B cell (primary cell): Measurements from ENCODE around the gene MRPL33. TPM values are rescaled to one million over a fixed set of nuclear protein-coding genes. Genes with fewer than 3 reads are reported as not detected.

Experiments used
- ATAC-seq: fragments of 200-7000 bp; cut with Tn5 transposase; one replicate; pipeline ENCODE4 v1.10.0; 2021; ENCODE audit warnings: low read depth, mild to moderate bottlenecking, moderate number of reproducible peaks, moderate library complexity
- CTCF ChIA-PET: fragments of 350-600 bp; sonication (Branson Sonifier 250); formaldehyde crosslinking; loops from one replicate; lab custom pipeline; 2021; ENCODE audit warnings: antibody characterized with exemption, inconsistent platforms; lab: Charles Lee
- POLR2A ChIA-PET: fragments of 350-600 bp; sonication (Branson Sonifier 250); formaldehyde crosslinking; loops from one replicate; lab custom pipeline; 2021; ENCODE audit warnings: antibody characterized with exemption; lab: Charles Lee
- DNase-seq: peaks from one replicate; pipeline ENCODE4 v3.0.0; 2013
- H2AFZ ChIP-seq: 2 replicates; pipeline ENCODE4 v1.6.1; 2012; ENCODE audit warnings: mild to moderate bottlenecking, low read depth, low read length; ENCODE audit not compliant: insufficient read depth, poor library complexity, severe bottlenecking
- H3K27ac ChIP-seq, 2 donors: 1 replicate in 1 of 2; 2 replicates in 1 of 2; pipeline ENCODE4 v1.5.1; 2012 to 2013; ENCODE audit warnings: low read length in 2 of 2, mild to moderate bottlenecking in 2 of 2, moderate library complexity in 1 of 2
- H3K27me3 ChIP-seq, 4 experiments: fragments of 200-600 bp in 1 of 4; sonication (generic) in 1 of 4; replicated peaks in 1 of 4; 1 replicate in 2 of 4; 2 replicates in 2 of 4; pipeline versions ENCODE4 v1.6.1 to v1.7.0; 2013 to 2016; ENCODE audit warnings: low read length in 3 of 4, mild to moderate bottlenecking in 2 of 4, mixed read lengths in 1 of 4, moderate library complexity in 1 of 4; ENCODE audit not compliant: insufficient read depth in 4 of 4, control insufficient read depth in 3 of 4; ENCODE audit errors: control extremely low read depth in 1 of 4
- H3K36me3 ChIP-seq, 2 experiments: replicated peaks in 1 of 2; 1 replicate in 1 of 2; 2 replicates in 1 of 2; pipeline versions ENCODE4 v1.6.1 to v1.7.1; 2013; ENCODE audit warnings: low read length in 1 of 2; ENCODE audit not compliant: insufficient read depth in 2 of 2, control insufficient read depth in 1 of 2; ENCODE audit errors: control extremely low read depth in 1 of 2, extremely low read depth in 1 of 2
- H3K4me1 ChIP-seq, 2 donors: fragments of 200-600 bp in 1 of 2; sonication (generic) in 1 of 2; 1 replicate in 1 of 2; 2 replicates in 1 of 2; pipeline versions ENCODE4 v1.5.1 to v1.6.1; 2013 to 2017; ENCODE audit warnings: low read length in 2 of 2; ENCODE audit not compliant: control insufficient read depth in 2 of 2, insufficient read depth in 2 of 2
- H3K4me2 ChIP-seq: replicated peaks from 2 replicates; pipeline ENCODE3; 2012; ENCODE audit warnings: mild to moderate bottlenecking, low read depth, low read length; ENCODE audit not compliant: poor library complexity, severe bottlenecking
- H3K4me3 ChIP-seq, 5 experiments: fragments of 200-600 bp in 1 of 5; sonication (generic) in 1 of 5; 1 replicate in 3 of 5; 2 replicates in 2 of 5; pipeline versions ENCODE4 v1.5.1 to v1.7.0; 2011 to 2016; ENCODE audit warnings: low read length in 4 of 5, mild to moderate bottlenecking in 4 of 5, low read depth in 2 of 5, control low read depth in 1 of 5, moderate library complexity in 1 of 5; ENCODE audit not compliant: insufficient read depth in 1 of 5; ENCODE audit errors: control extremely low read depth in 1 of 5, extremely low read depth in 1 of 5
- H3K79me2 ChIP-seq: fragments of 200-600 bp; sonication (generic); one replicate; pipeline ENCODE4 v1.6.0; 2016; ENCODE audit warnings: low read length; ENCODE audit not compliant: control insufficient read depth, insufficient read depth
- H3K9ac ChIP-seq: fragments of 200-600 bp; sonication (generic); 2 replicates; pipeline ENCODE4 v1.6.1; 2017; ENCODE audit warnings: mild to moderate bottlenecking, low read length, moderate library complexity
- H3K9me3 ChIP-seq, 3 donors: one replicate each; pipeline versions ENCODE4 v1.6.1 to v1.7.1; 2013; ENCODE audit warnings: low read length in 2 of 3; ENCODE audit not compliant: control insufficient read depth in 2 of 3, insufficient read depth in 1 of 3; ENCODE audit errors: control extremely low read depth in 1 of 3
- H4K20me1 ChIP-seq: 2 replicates; pipeline ENCODE4 v1.6.0; 2012; ENCODE audit warnings: mild to moderate bottlenecking, low read length; ENCODE audit not compliant: insufficient read depth, control insufficient read depth, poor library complexity, severe bottlenecking
- H3K27ac Mint-ChIP-seq: one replicate; pipeline ENCODE4 v1.8.0; 2021; ENCODE audit warnings: mixed read lengths
- H3K27me3 Mint-ChIP-seq: one replicate; pipeline ENCODE4 v1.8.0; 2021; ENCODE audit warnings: mixed read lengths
- H3K4me1 Mint-ChIP-seq: one replicate; pipeline ENCODE4 v1.8.0; 2021; ENCODE audit warnings: mixed read lengths
- H3K4me3 Mint-ChIP-seq: one replicate; pipeline ENCODE4 v1.8.0; 2021; ENCODE audit warnings: mixed read lengths
- H3K9me3 Mint-ChIP-seq: one replicate; pipeline ENCODE4 v1.8.0; 2022; ENCODE audit warnings: mixed read lengths; ENCODE audit not compliant: insufficient read depth
- EZH2 ChIP-seq: IDR thresholded peaks from 2 replicates; pipeline ENCODE4 v1.6.1; 2012; ENCODE audit warnings: borderline replicate concordance, low read depth, mild to moderate bottlenecking, moderate library complexity, low read length; ENCODE audit not compliant: insufficient read depth, poor library complexity, severe bottlenecking
- WGBS: methylation state at CpG from one replicate; pipeline ENCODE4 v1.1.5; 2013; ENCODE audit warnings: missing lambda C conversion rate; ENCODE audit not compliant: insufficient coverage; 5-methylcytosine and 5-hydroxymethylcytosine counted together
- intact Hi-C: fragments of 100-400 bp; cut with micrococcal nuclease; formaldehyde crosslinking; loops from one replicate; pipeline ENCODE4 v1.10.0; 2022
- polyA plus RNA-seq: library from polyadenylated mRNA; depleted of rRNA; stranded (reverse); fragments of >200 nt; gene quantifications from 2 replicates; pipeline ENCODE4 v1.2.3, GENCODE V29; 2012
- total RNA-seq, 2 donors: library from RNA; stranded (reverse); fragments of 120-200 nt in 1 of 2; gene quantifications; 1 replicate in 1 of 2; 2 replicates in 1 of 2; pipeline versions ENCODE4 v1.2.3 to v1.2.4, GENCODE V29; 2013 to 2022
- TF ChIP-seq, protein P1 (sequence below): fragments of 200-600 bp; IDR thresholded peaks from one replicate; pipeline ENCODE4 v1.8.0; 2022; ENCODE audit warnings: antibody characterized with exemption, mild to moderate bottlenecking

MRPL33 gene
- total and polyA plus RNA-seq, 2 donors (not counting 1 experiment from before 2014, with no cell fraction given): 14.4 to 26.5 TPM

- H3K4me1 ChIP-seq: no peaks in the 10 kb centered on the region
- no peak overlapping the region for H3K4me3 Mint-ChIP-seq
- H3K27ac Mint-ChIP-seq: no peak overlapping the region
- WGBS: 89% methylated on average over 4 of the region's 4 CpGs
- no peak overlapping the region for H3K4me2 ChIP-seq
- intact Hi-C loops: no loop called here
- H3K27ac ChIP-seq: no peak overlapping the region
- no peak for TF ChIP-seq EZH2
- TF ChIP-seq, protein P1, sequence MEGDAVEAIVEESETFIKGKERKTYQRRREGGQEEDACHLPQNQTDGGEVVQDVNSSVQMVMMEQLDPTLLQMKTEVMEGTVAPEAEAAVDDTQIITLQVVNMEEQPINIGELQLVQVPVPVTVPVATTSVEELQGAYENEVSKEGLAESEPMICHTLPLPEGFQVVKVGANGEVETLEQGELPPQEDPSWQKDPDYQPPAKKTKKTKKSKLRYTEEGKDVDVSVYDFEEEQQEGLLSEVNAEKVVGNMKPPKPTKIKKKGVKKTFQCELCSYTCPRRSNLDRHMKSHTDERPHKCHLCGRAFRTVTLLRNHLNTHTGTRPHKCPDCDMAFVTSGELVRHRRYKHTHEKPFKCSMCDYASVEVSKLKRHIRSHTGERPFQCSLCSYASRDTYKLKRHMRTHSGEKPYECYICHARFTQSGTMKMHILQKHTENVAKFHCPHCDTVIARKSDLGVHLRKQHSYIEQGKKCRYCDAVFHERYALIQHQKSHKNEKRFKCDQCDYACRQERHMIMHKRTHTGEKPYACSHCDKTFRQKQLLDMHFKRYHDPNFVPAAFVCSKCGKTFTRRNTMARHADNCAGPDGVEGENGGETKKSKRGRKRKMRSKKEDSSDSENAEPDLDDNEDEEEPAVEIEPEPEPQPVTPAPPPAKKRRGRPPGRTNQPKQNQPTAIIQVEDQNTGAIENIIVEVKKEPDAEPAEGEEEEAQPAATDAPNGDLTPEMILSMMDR: no peak
- H3K4me3 ChIP-seq: no peak overlapping the region
- H3K9me3 ChIP-seq: no peaks in the 10 kb centered on the region
- no peak overlapping the region for H2AFZ ChIP-seq
- ChIA-PET POLR2A (no interaction called here), CTCF (no interaction called here)
- no peaks in the 10 kb centered on the region for H3K27me3 Mint-ChIP-seq
- no peak overlapping the region for H3K9ac ChIP-seq
- H3K36me3 ChIP-seq: no peaks in the 10 kb centered on the region
- H3K9me3 Mint-ChIP-seq: no peaks in the 10 kb centered on the region
- no peak for DNase-seq
- no peaks in the 10 kb centered on the region for H3K27me3 ChIP-seq
- no peak for ATAC-seq
- no peaks in the 10 kb centered on the region for H3K79me2 ChIP-seq
- no peaks in the 10 kb centered on the region for H4K20me1 ChIP-seq
- no peaks in the 10 kb centered on the region for H3K4me1 Mint-ChIP-seq
These were observed 28.1 kb downstream of the MRPL33 start for GRCh38 chr2:27799646-27800010.

DNA sequence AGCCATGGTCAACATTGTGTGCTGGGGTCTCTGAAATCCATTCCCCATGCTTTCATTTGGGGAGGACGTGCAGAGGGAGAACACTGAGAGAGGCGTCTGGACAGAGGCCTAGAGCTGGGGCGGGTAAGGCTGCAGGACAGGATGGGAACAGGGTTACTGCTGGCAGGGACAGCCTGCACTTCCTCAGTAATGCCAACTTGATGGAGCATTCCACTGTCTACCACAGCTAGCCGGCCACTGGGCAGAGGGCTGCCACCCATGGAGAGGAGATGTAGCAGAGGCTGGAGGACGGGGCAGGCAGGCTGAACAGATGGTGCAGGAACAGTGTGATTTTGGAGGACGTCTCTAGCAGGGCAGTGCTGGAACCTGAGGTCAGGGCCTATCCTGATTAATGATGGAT, 29.3 kb downstream of the MRPL33 start:
- no peak overlapping the region for H3K27ac ChIP-seq
- Mint-ChIP-seq H3K9me3 (no peaks in the 10 kb centered on the region), H3K27ac (no peak overlapping the region), H3K4me1 (no peaks in the 10 kb centered on the region), H3K4me3 (no peak overlapping the region), H3K27me3 (no peaks in the 10 kb centered on the region)
- H2AFZ ChIP-seq: no peak overlapping the region
- CTCF ChIA-PET: no interaction called here
- DNase-seq (no peak), ATAC-seq (no peak)
- H3K27me3 ChIP-seq: no peaks in the 10 kb centered on the region
- intact Hi-C loops: no loop called here
- 90% methylated on average over 4 of the region's 6 CpGs for WGBS
- H3K4me3 ChIP-seq: no peak overlapping the region
- TF ChIP-seq, protein P1: no peak
- no peak for TF ChIP-seq EZH2
- no peak overlapping the region for H3K9ac ChIP-seq
- no peak overlapping the region for H3K4me2 ChIP-seq
- H4K20me1 ChIP-seq: no peaks in the 10 kb centered on the region
- POLR2A ChIA-PET: no interaction called here
- H3K4me1 ChIP-seq: no peaks in the 10 kb centered on the region
- H3K9me3 ChIP-seq: no peaks in the 10 kb centered on the region
- H3K36me3 ChIP-seq: no peaks in the 10 kb centered on the region
- no peaks in the 10 kb centered on the region for H3K79me2 ChIP-seq
